ENCODE measurements around the gene GNL1.
"Not testable (repeated sequence)": the region's sequence is repeated elsewhere in the genome, so short reads cannot be mapped to it uniquely, and the experiment has no call there.

GNL1 gene

GRCh38 chr6:30599625-30600324 is 43.5 kb upstream of the GNL1 start:
- DNase-seq (ENCODE audit: low spot score) = no peak
- no peak for TF ChIP-seq CTCF (IDR thresholded peaks at IDR 0.05; ENCODE audit: borderline replicate concordance, control extremely low read depth, extremely low read depth, insufficient read depth, missing control alignments)
- in situ Hi-C loops (cut with MboI; ENCODE audit: low sequenced_read_pairs, unreplicated experiment) = no loop called here

GRCh38 chr6:30598912-30599624 is 42.8 kb upstream of the GNL1 start:
- in situ Hi-C loops (cut with MboI; ENCODE audit: low sequenced_read_pairs, unreplicated experiment) = no loop called here
- no peak for DNase-seq (ENCODE audit: low spot score)
- no peak for TF ChIP-seq CTCF (IDR thresholded peaks at IDR 0.05; ENCODE audit: borderline replicate concordance, control extremely low read depth, extremely low read depth, insufficient read depth, missing control alignments)

GRCh38 chr6:30597315-30598144 is 41.2 kb upstream of the GNL1 start:
- in situ Hi-C loops (cut with MboI; ENCODE audit: low sequenced_read_pairs, unreplicated experiment) = not testable (repeated sequence)
- peak; percentile 82 for DNase-seq (ENCODE audit: low spot score)
- TF ChIP-seq CTCF (IDR thresholded peaks at IDR 0.05; ENCODE audit: borderline replicate concordance, control extremely low read depth, extremely low read depth, insufficient read depth, missing control alignments) = peak; percentile 81

GRCh38 chr6:30592287-30592686 is 36.0 kb upstream of the GNL1 start:
- in situ Hi-C loops (cut with MboI; ENCODE audit: low sequenced_read_pairs, unreplicated experiment) = no loop called here
- DNase-seq (ENCODE audit: low spot score) = no peak
- TF ChIP-seq CTCF (IDR thresholded peaks at IDR 0.05; ENCODE audit: borderline replicate concordance, control extremely low read depth, extremely low read depth, insufficient read depth, missing control alignments) = no peak

- no peak for DNase-seq (ENCODE audit: low spot score)
Measured at GRCh38 chr6:30591008-30591407, 34.7 kb upstream of the GNL1 start.

More at GRCh38 chr6:30591008-30591407, 34.7 kb upstream of the GNL1 start:
- in situ Hi-C loops (cut with MboI; ENCODE audit: low sequenced_read_pairs, unreplicated experiment) = no loop called here
- TF ChIP-seq CTCF (IDR thresholded peaks at IDR 0.05; ENCODE audit: borderline replicate concordance, control extremely low read depth, extremely low read depth, insufficient read depth, missing control alignments) = no peak

Measured in GM13976 (cell line).